SK-N-SH (cell line): ENCODE measurements around the gene GALNT1. TPM values are rescaled to one million over a fixed set of nuclear protein-coding genes. Genes with fewer than 3 reads are reported as not detected.

ENCODE experiments used
- CTCF ChIA-PET: fragments of 300-600, 350-600 bp; formaldehyde crosslinking; extraction: SDS; loops from one replicate; lab custom pipeline; 2021; lab: Yijun Ruan, JAX
- POLR2A ChIA-PET: fragments of 350-600 bp; sonication (Branson Sonifier 250); formaldehyde crosslinking; extraction: SDS; loops from one replicate; lab custom pipeline; 2020; ENCODE audit warnings: antibody characterized with exemption, inconsistent platforms; lab: Yijun Ruan, JAX
- DNase-seq: peaks from one replicate; pipeline ENCODE4 v3.0.0; 2012
- H2AFZ ChIP-seq: fragments of 200-600 bp; sonication (generic); 2 replicates; pipeline ENCODE4 v1.8.1; 2016; ENCODE audit warnings: antibody characterized with exemption, mild to moderate bottlenecking, low read depth
- H3F3A ChIP-seq: fragments of 200-600 bp; sonication (generic); replicated peaks from 2 replicates; pipeline ENCODE3; 2016; ENCODE audit warnings: antibody characterized with exemption, mild to moderate bottlenecking; ENCODE audit not compliant: insufficient read depth
- H3K27ac ChIP-seq, 2 experiments: fragments of 200-500 bp in 1 of 2; fragments of 200-600 bp in 1 of 2; sonication (Bioruptor generic) in 1 of 2; sonication (generic), shearing (Covaris generic) in 1 of 2; 2 replicates each; pipeline versions ENCODE4 v1.5.1 to v1.6.1; 2014 to 2016; ENCODE audit warnings: low read depth in 2 of 2, inconsistent platforms in 1 of 2, low read length in 1 of 2, mild to moderate bottlenecking in 1 of 2, mixed read lengths in 1 of 2
- H3K27me3 ChIP-seq: fragments of 200-600 bp; sonication (generic), shearing (Covaris generic); 2 replicates; pipeline ENCODE4 v1.6.1; 2016; ENCODE audit warnings: mixed run types; ENCODE audit not compliant: insufficient read depth
- H3K36me3 ChIP-seq, 2 experiments: fragments of 200-500 bp in 1 of 2; fragments of 200-600 bp in 1 of 2; sonication (Bioruptor generic) in 1 of 2; sonication (generic) in 1 of 2; replicated peaks in 1 of 2; 2 replicates each; pipeline versions ENCODE3 to v1.5.1; 2014 to 2016; ENCODE audit warnings: low read length in 1 of 2, mild to moderate bottlenecking in 1 of 2; ENCODE audit not compliant: insufficient read depth in 2 of 2, control insufficient read depth in 1 of 2
- H3K4me1 ChIP-seq, 2 experiments: fragments of 200-500 bp in 1 of 2; fragments of 200-600 bp in 1 of 2; sonication (Bioruptor generic) in 1 of 2; sonication (generic), shearing (Covaris generic) in 1 of 2; 2 replicates each; pipeline versions ENCODE4 v1.5.1 to v1.6.1; 2014 to 2016; ENCODE audit warnings: low read depth in 1 of 2, low read length in 1 of 2, mixed run types in 1 of 2; ENCODE audit not compliant: insufficient read depth in 2 of 2, control insufficient read depth in 1 of 2
- H3K4me2 ChIP-seq: fragments of 200-600 bp; sonication (generic), shearing (Covaris generic); 2 replicates; pipeline ENCODE4 v1.6.1; 2017; ENCODE audit warnings: mixed run types
- H3K4me3 ChIP-seq, 2 experiments: fragments of 200-500 bp in 1 of 2; fragments of 200-600 bp in 1 of 2; sonication (Bioruptor generic) in 1 of 2; sonication (generic), shearing (Covaris generic) in 1 of 2; 2 replicates each; pipeline versions ENCODE4 v1.5.1 to v1.8.1; 2014 to 2016; ENCODE audit warnings: low read depth in 2 of 2, inconsistent platforms in 1 of 2, low read length in 1 of 2, mild to moderate bottlenecking in 1 of 2, mixed read lengths in 1 of 2, moderate library complexity in 1 of 2
- H3K79me2 ChIP-seq: fragments of 200-600 bp; sonication (generic); 2 replicates; pipeline ENCODE4 v1.8.1; 2017; ENCODE audit warnings: mild to moderate bottlenecking; ENCODE audit not compliant: insufficient read depth
- H3K9ac ChIP-seq: fragments of 200-600 bp; sonication (generic); 2 replicates; pipeline ENCODE4 v1.6.1; 2017; ENCODE audit warnings: mixed run types
- H3K9me2 ChIP-seq: fragments of 200-600 bp; sonication (generic); 2 replicates; pipeline ENCODE4 v1.6.1; 2017; ENCODE audit warnings: mixed run types
- H3K9me3 ChIP-seq: fragments of 200-600 bp; sonication (generic); 2 replicates; pipeline ENCODE4 v1.6.1; 2017; ENCODE audit warnings: mixed run types, mild to moderate bottlenecking, moderate library complexity
- H4K20me1 ChIP-seq: fragments of 200-600 bp; sonication (generic); 2 replicates; pipeline ENCODE4 v1.6.1; 2017; ENCODE audit warnings: mild to moderate bottlenecking, mixed run types; ENCODE audit not compliant: insufficient read depth
- CHD2 ChIP-seq: fragments of 150-350 bp; IDR thresholded peaks from 2 replicates; pipeline ENCODE4 v1.6.1; 2018; ENCODE audit warnings: low read length; ENCODE audit not compliant: partially characterized antibody
- ELF1 ChIP-seq: IDR thresholded peaks from 2 replicates; pipeline ENCODE4 v1.4.0; 2012
- EP300 ChIP-seq, 2 experiments: IDR thresholded peaks; 2 replicates each; pipeline versions ENCODE4 v1.4.0 to v1.6.1; 2012; ENCODE audit warnings: borderline replicate concordance in 1 of 2, low read depth in 1 of 2, low read length in 1 of 2
- GABPA ChIP-seq: IDR thresholded peaks from 2 replicates; pipeline ENCODE4 v1.4.0; 2012; ENCODE audit warnings: low read depth, mild to moderate bottlenecking
- GATA2 ChIP-seq: sonication (generic); formaldehyde crosslinking; IDR thresholded peaks from 2 replicates; pipeline ENCODE4 v1.5.0; 2020; ENCODE audit warnings: mild to moderate bottlenecking, missing genetic modification reagents
- IRF3 ChIP-seq: fragments of 150-350 bp; IDR thresholded peaks from 2 replicates; pipeline ENCODE4 v1.6.1; 2016; ENCODE audit warnings: mild to moderate bottlenecking, low read depth, low read length
- JUND ChIP-seq: IDR thresholded peaks from 2 replicates; pipeline ENCODE4 v1.4.0; 2012
- MAX ChIP-seq: IDR thresholded peaks from 2 replicates; pipeline ENCODE4 v1.4.0; 2012; ENCODE audit warnings: low read depth
- MEF2A ChIP-seq: IDR thresholded peaks from 2 replicates; pipeline ENCODE4 v1.4.0; 2012; ENCODE audit warnings: low read depth, borderline replicate concordance
- PBX3 ChIP-seq: IDR thresholded peaks from 2 replicates; pipeline ENCODE4; 2012
- RAD21 ChIP-seq: IDR thresholded peaks from 2 replicates; pipeline ENCODE4 v1.6.1; 2012; ENCODE audit warnings: mild to moderate bottlenecking, low read length
- RXRA ChIP-seq: IDR thresholded peaks from 2 replicates; pipeline ENCODE4 v1.4.0; 2012; ENCODE audit warnings: low read depth, mild to moderate bottlenecking, borderline replicate concordance
- SIN3A ChIP-seq: IDR thresholded peaks from 2 replicates; pipeline ENCODE4 v1.6.1; 2012; ENCODE audit warnings: low read depth, mild to moderate bottlenecking, low read length, moderate library complexity, borderline replicate concordance
- SMC3 ChIP-seq: IDR thresholded peaks from 2 replicates; pipeline ENCODE4 v1.6.1; 2012; ENCODE audit warnings: low read depth, low read length, improper control_type of control experiment
- TCF12 ChIP-seq: IDR thresholded peaks from 2 replicates; pipeline ENCODE4 v1.4.0; 2012
- USF1 ChIP-seq: IDR thresholded peaks from 2 replicates; pipeline ENCODE4 v1.4.0; 2012; ENCODE audit warnings: low read depth, borderline replicate concordance
- YY1 ChIP-seq: IDR thresholded peaks from 2 replicates; pipeline ENCODE4 v1.4.0; 2012; ENCODE audit warnings: low read depth, mild to moderate bottlenecking
- ZBTB33 ChIP-seq: IDR thresholded peaks from 2 replicates; pipeline ENCODE4 v1.4.0; 2012; ENCODE audit warnings: low read depth, borderline replicate concordance
- WGBS: methylation state at CpG from one replicate; pipeline ENCODE4 v1.1.6; 2017; ENCODE audit warnings: low lambda C conversion rate; 5-methylcytosine and 5-hydroxymethylcytosine counted together
- polyA plus RNA-seq, 3 experiments: library from polyadenylated mRNA; depleted of rRNA; stranded (reverse); fragments of >200 nt; gene quantifications; 2 replicates each; pipeline ENCODE4 v1.2.3, GENCODE V29; 2012

Gene GALNT1
- polyA plus RNA-seq, 1 of the 3 experiments (the other 2 are of a cell fraction) = 15.7 TPM

- peaks cover 57% of the 10 kb centered on the region for H3K79me2 ChIP-seq
- H3F3A ChIP-seq = peaks cover 4% of the 10 kb centered on the region
- no peak overlapping the region for H2AFZ ChIP-seq
- H3K9me2 ChIP-seq = no peaks in the 10 kb centered on the region
- ChIA-PET POLR2A (no interaction called here), CTCF (interaction anchor here (1.0 to 1.5 kb wide), 2 partner anchors 10 to 89 kb away, joined by 4 to 5 read pairs; no protein-coding TSS in a partner anchor)
- H3K4me3 ChIP-seq = peak overlapping the region in 1 of 2 experiments; percentile 89; a peak in 3 of 4 replicates
- TF ChIP-seq IRF3 = no peak
- no peak for TF ChIP-seq ZBTB33
- no peak for TF ChIP-seq MAX
- no peak for TF ChIP-seq RAD21
- TF ChIP-seq YY1 = no peak
- TF ChIP-seq JUND = no peak
- no peak for TF ChIP-seq ELF1
- no peak for TF ChIP-seq USF1
- TF ChIP-seq PBX3 = no peak
- H3K27ac ChIP-seq = no peak overlapping the region; a peak in 2 of 4 replicates
- H3K4me2 ChIP-seq = peak overlapping the region; percentile 93
- peak; percentile 15 for DNase-seq
- peaks cover 8% of the 10 kb centered on the region for H4K20me1 ChIP-seq
- H3K9me3 ChIP-seq = no peaks in the 10 kb centered on the region
- no peaks in the 10 kb centered on the region for H3K27me3 ChIP-seq
- WGBS = 88% methylated on average over 6 of the region's 6 CpGs
- H3K9ac ChIP-seq = no peak overlapping the region
- H3K4me1 ChIP-seq = peaks cover 0 to 10% of the 10 kb centered on the region in 2 experiments; a peak in 2 of 4 replicates
- H3K36me3 ChIP-seq = peaks cover 0 to 13% of the 10 kb centered on the region in 2 experiments
Measured at GRCh38 chr18:35582899-35583558, 1.5 kb downstream of the GALNT1 start.

- H3F3A ChIP-seq = peaks cover 4% of the 10 kb centered on the region
- peaks cover 74% of the 10 kb centered on the region for H3K79me2 ChIP-seq
- H3K9ac ChIP-seq = no peak overlapping the region
- DNase-seq = no peak
- no peak overlapping the region for H3K4me2 ChIP-seq
- no peak overlapping the region for H3K4me3 ChIP-seq
- 96% methylated on average over 5 of the region's 5 CpGs for WGBS
- POLR2A ChIA-PET = no interaction called here
- TF ChIP-seq RAD21 (no peak), EP300 (IDR thresholded peaks at IDR 0.05; ENCODE audit: borderline replicate concordance in 1 of 2, low read depth in 1 of 2, low read length in 1 of 2) (no peak), TCF12 (no peak), CHD2 (no peak), ELF1 (no peak), SIN3A (no peak), SMC3 (no peak), YY1 (no peak), GATA2 (CRISPR knock-in tag) (no peak), RXRA (no peak), MEF2A (no peak), GABPA (no peak), USF1 (no peak)
- TF ChIP-seq, all 33 proteins: peak for 0
- Histone ChIP-seq H2AFZ (no peak overlapping the region), H3K27me3 (no peaks in the 10 kb centered on the region), H3K4me1 (peaks cover 0 to 10% of the 10 kb centered on the region in 2 experiments; a peak in 2 of 4 replicates), H3K36me3 (peaks cover 0 to 13% of the 10 kb centered on the region in 2 experiments), H3K27ac (no peak overlapping the region), H4K20me1 (peaks cover 8% of the 10 kb centered on the region), H3K9me2 (no peaks in the 10 kb centered on the region), H3K9me3 (no peaks in the 10 kb centered on the region)
- CTCF ChIA-PET = no interaction called here
Measured at GRCh38 chr18:35584735-35585134, 3.2 kb downstream of the GALNT1 start.
